GM19238 (cell line): Measurements from ENCODE around the gene DRAM2.

Experiments
- DNase-seq: peaks from one replicate; pipeline ENCODE4 v3.0.0; 2011; ENCODE audit warnings: low spot score; ENCODE audit not compliant: insufficient read length

DRAM2 gene

DNA sequence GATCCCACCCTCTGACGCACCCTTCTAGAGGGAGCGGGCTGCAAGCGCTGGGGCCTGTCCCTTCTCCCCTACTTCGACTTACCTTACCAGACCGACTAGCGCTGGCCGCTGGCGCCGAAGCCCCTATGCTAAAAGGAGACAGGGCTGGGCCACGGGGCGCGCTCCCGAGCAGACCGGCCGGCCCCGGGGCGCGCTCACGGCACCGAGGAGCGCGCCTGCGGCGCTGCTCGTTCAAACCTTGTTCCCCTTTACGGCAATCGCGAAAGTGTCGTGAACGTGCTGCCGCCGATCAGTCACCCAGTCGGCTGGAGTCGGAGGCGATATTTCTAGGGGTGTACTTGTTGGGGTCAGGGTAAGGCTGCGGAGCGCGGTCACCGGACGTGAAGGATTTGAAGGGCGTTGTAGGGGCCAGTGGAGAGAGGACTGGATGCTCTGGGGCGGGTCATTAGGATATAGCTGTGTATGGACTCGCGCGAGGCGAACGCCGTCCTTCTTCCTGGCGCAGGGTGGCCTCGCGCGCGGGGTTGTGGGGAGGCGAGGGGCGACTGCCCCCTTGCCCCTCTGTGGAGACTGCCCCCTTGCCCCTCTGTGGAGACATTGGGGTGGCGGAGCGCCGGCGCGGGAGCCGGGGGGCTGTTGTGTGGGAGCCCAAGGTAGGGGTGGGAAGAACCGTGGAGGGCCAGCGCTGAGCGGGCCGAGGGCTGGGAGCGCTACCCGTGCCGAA is at the start of gene DRAM2, which contains the start of gene CEPT1:
Gene DRAM2, minus strand, starts transcription at position 138 of the 724 bp plus-strand sequence. CDS start 8,539 bp downstream, outside the sequence.
Gene CEPT1, plus strand, starts transcription at position 268 of the 724 bp plus-strand sequence. CDS start 7,492 bp downstream, outside the sequence.
- DNase-seq, result peak; percentile 72

DNA sequence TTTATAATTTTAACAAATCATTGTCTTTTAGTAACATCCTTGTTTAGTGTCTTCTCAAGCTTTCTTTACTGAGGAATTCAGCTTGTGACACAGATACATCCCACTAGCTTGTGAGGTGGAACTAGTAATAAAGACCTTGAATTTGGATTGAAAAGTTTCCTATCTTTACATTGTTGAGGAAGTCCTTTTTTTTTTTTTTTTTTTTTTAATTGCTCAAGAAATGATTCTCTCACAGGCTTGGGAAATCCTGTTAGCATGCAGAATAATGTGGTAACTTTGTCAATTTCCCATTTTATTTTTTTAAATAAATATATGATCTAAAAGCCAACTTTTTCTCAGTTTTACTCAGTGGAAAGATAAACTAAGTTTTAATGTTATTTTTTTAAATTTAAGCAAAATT is 44.8 kb upstream of the DRAM2 start:
- DNase-seq, result no peak

DNA sequence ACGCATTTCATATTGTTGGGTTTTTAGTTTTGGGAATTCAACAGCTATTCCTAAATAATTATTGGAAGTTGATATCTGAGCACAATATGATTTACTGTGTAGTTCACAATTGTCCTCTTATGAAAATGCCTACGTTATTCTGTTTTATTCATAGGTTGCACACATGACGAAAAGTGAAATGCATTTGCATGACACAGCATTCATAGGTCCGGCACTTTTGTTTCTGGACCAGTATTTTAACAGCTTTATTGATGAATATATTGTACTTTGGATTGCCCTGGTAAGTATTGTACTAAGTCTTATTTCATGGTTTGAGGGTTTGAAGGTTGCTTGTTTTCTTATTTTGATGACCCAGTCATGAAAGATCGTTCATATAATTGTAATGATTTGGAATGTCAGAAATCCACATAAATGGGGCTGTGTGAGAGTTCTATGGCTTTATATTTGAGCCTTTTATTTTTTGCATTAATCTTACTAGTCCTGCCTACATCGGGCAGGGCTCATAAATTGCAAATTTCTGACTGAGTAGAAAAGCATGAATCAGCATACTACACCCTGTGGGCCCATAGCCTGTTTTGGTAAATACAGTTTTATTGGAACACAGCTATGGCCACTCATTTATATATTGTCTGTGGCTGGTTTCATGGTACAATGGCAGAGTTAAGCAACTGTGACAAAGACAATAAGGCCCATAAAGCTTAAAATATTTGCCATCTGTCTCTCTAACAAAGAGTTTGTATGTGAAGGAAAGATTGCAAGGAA is 43.6 kb upstream of the DRAM2 start:
- no peak for DNase-seq

DNA sequence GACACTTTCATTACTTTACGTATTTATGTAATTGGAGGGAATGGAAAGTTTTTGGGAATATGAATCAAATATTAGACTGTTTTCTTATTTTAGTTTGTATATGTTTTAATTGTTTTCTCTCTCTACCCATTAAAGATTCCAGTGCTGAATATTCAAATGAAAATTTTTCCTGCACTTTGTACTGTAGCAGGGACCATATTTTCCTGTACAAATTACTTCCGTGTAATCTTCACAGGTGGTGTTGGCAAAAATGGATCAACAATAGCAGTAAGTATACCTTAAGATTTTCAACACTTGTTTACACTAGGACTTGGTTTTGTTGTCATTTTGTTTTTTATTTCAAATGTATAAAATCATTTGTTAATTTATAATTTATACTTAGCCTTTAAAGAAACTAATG is 42.2 kb upstream of the DRAM2 start:
- no peak for DNase-seq

DNA sequence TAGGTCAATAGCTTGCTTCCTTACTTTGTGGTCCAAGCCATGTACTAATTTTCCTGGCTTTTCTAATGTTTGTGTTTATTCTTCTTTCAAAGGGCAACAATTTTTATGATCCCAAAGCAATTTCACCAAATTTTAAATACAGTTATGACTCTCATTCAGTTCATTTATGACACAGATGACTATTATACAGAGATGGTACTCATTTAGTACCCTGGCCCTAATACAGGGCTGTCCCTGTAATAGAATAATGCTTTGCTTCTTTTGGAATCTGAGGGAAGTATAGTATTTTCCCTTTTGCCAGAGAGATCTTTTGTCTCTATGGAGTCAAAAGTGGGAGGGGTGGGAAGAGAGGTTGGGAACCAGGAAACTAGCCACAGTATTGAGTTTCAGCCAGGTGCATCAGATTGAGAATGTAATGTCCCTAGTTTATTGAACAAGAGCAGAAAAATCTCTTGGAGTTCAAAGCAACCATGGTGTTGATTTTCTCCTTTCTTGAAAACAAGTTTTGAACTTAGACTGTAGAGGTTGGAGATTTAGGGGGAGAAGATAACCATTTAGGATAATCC is 40.2 kb upstream of the DRAM2 start:
- DNase-seq, result no peak

DNA sequence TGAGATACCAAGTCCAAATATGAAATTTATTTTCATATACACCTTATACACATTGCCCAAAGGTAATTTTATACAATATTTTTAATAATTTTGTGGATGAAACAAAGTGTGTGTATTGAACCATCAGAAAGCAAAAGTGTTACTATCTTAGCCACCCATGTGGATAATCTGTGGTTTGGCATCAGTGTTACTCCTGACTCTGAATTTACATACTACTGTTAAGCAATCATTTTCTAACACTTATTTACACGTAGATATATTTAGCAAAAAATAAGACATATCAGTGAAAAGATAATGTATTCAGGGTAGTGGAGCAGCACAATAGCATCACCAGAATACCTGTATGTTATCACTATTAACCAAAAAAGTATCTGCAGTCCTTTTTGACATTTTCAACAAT is 36.8 kb upstream of the DRAM2 start:
- no peak for DNase-seq

DNA sequence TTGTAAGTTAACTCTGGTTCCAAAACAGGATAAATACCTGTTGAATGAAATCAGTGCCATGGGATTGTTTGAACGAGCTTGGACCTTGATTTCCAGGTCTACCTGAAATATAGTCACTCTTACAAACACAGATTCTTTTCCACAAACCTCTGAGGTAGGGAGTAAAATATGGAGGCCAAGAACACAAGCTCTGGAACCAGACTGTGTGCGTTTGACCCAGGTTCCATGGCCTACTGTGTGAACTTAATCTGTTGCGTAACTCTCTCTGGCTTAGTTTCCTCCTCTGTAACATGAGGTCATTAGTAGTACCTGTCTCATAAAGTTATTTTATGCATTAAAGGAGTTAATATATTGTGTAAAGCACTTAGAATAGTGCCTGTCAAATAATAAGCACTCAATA is 35.5 kb upstream of the DRAM2 start:
- no peak for DNase-seq

DNA sequence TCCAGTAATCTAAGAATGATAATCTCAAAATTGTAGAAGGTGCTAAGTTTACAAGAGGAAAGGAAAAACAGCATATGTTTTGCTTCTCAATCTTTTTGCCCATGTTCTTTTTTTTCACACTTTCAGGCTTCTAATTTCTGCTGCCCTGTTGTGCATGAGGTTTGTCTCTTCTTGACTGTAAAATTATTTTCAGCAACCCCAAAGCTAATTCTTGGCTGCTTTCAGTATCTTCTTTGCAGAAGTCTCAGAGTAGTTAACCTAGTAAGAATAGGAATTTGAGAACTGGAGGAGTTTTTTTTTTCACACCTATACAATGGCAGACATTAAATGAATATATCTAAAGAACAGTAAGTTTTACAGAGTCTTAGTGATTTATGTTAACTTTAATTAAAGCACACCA is 34.2 kb upstream of the DRAM2 start:
- no peak for DNase-seq

DNA sequence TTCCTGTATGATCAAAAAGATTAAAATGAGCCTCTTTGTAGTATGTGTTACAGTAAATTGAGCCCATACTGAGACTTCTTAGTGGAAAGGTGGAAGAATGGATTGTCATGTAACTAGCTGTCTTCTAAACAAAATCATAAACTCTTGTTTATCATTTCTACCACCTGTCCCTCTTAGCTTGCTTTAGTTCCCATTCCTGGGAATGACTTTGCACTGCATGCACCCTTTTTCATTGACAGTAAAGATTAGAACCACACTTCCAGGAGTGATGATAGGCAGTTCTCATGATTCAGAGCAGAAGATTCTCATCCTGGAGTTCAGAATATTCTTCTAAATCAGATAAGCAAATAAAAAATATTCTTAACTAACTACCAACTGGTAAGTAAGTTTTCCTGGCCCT is 32.6 kb upstream of the DRAM2 start:
- no peak for DNase-seq

DNA sequence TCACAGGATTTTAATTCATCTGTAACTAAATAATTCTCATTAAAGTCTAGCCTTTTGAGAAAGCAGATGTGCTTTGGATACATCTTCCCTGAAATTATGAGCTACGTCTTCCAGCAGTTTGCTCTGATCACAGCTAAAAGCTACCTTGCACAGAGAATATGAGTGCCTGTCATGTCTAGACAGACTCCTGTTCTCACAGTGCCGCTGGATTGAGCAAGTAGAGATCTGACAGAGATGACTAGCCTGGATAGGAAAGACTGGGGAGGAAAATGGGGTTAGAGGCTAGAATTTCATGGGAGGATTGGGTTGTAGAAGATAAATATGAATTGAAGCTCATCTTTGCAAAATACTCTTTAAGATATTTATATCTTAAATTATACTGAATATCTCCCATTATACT is 24.3 kb upstream of the DRAM2 start:
- DNase-seq, result no peak

DNA sequence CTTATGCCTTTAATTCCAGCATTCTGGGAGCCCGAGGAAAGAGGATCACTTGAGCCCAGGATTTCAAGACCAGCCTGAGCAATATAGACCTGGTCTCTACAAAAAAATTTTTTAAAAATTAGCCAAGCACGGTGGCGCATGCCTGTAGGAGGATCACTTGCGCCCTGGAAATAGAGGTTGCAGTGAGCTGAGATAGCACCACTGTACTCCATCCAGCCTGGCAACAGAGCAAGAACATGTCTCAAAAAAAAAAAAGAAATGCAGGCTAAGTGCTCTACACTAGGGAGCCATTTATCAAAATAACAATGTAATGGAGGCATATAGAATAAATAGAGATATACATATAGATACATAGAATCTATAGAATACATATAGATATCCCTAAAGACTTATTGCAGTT is 23.5 kb upstream of the DRAM2 start:
- no peak for DNase-seq

DNA sequence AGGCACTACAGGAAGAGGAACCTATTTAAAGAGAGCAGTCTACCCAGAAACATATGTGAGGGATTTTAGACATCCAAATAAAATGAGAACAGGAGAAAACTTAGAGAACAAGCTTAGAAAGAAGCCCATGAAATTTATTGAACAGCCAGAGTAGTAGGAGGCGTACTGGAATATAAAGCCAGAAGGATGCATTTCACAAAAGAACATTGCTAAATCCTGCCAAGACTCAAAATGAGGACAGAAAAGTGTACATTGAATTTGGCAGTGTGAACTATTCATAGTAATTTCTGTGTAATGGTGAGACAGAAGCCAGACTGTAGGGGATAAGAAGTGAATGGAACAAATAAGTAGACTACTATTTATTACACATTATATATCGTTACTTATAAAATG is 22.6 kb upstream of the DRAM2 start:
- DNase-seq, result no peak

DNA sequence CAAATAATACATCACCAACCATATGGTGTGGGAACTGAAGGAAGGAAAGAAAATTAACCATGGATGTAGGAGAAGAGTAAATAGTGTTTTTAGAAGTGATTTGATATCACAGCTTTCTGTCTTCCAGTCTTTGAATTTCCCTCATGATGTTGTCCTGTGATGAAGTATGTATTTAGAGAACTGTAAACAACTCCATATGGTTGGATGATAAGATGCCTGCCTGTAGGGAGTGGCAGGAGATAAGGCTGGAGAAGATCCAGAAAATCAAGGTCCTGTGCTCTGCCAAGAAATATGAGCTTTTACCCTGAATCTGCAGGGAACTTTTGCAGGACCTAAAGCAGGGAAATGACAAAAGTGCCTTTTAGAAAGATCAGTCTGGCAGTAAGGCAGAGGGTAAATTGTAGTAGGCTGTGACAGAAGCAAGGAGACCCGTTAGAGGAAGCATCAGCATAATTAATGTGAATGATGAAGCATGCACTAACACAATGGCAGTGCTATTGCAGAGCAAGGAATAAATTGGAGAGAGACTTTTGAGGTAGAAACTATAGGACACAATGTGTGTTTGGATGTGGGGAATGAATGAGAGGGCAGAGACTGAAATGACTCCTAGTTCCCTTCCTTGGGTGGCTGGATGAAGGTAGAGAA is 22.1 kb upstream of the DRAM2 start:
- no peak for DNase-seq

DNA sequence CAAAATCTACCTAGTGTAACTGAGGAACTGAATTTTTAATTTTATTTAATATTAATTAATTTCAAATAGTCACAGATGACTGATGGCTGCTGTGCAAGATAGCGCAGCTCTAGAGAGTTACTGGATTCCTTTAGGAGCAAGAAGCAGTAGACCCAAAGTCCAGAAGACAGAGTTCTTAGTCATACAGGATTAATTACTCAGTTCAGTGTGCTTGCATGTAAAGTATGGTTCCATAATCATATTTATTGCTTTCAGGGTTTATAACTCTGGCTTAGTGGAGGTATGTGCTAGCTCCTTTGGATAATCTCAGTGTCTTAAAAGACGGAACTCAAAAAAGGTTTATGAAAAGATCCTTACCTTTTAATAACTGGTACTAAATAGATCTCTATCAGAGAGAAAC is 17.5 kb upstream of the DRAM2 start:
- DNase-seq, result no peak

DNA sequence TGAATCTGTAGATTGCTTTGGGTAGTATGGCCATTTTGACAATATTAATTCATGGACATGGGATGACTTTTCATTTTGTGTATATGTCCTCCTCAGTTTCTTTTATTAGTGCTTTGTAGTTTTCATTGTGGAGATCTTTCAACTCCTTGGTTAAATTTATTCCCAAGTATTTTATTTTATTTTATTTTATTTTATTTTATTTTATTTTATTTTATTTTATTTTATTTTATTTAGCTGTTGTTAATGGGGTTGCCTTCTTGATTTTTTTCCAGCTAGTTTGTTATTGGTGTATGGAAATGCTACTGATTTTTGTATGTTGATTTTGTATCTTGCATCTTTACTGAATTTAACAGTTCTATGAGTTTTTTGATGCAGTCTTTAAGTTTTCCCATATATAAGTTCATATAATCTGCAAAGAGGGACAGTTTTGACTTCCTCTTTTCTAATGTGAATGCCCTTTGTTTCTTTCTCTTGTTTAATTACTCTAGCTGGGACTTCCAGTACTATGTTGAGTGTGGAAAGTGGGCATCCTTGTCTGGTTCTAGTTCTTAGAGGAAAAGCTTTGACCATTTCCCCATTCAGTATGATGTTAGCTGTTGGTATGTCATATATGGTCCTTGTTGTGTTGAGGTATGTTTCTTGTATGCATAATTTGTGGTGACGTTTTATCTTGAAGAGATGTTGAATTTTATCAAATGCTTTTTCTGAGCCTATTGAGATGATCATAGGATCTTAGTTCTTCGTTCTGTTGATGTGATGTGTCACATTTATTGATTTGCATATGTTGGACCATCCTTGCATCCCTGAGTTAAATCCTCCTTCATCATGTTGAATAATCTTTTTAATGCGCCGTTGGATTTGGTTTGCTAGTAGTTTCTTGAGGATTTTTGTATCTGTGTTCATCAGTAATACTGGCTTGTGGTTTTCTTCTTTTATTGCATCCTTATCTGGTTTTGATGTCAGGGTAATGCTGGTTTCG is 14.4 kb upstream of the DRAM2 start:
- DNase-seq, result no peak

DNA sequence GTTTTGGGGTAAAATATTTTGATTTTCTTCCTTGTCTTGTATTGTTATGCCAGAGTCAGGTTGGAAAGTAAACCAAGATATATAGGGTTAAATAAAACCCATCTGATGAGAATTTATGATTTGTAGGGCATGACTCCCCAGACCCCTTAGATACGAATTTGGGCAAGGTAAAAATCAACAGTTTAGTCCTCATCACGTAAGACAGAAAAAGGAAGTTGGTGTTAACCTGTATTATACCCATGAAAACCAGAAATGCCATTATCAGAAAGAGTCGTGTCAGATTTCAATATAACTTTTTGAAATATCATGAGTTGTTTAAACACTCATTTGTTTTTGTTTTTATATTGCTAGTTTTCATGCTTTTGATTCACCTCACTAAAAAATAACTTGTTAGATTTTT is 11.9 kb upstream of the DRAM2 start:
- no peak for DNase-seq

DNA sequence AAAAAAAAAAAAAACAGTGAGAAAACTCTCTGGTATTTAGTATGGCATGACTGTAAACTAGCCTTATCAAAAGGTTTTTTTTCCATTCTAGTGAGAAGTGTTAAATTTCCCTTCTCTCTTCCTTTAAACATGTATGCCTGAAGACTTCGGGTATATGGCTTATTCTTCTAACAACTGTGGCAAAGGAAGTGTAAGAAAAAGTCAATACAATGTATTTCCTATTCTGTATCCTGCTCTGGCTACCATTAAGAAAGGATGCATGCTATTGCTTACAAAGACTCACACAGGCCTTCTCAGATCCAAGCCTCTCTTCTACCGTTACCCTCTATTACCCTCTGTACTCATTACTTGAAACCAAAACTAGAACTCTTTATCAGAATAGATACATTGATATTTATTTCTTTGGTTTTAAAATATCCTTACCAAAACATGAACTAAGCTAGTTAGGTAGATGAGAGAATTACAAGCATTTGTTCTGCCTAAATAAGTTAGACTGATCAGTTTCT is 8.5 kb upstream of the DRAM2 start:
- no peak for DNase-seq

DNA sequence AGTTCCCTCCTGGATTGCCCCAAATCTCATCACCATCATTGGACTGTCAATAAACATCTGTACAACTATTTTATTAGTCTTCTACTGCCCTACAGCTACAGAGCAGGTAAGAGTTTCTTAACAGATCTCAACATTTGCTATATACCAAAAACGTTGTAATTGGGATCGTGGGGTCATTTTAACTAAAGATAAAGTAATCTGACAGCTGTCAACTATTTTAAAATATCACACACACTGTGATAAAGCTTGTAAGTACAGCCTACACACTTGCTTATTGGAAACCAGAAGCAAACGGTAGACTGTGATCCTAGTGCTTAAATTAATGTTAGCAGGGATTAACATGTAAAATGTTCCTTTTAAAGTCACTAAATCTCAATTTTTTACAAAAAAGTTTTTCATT is 8.1 kb upstream of the DRAM2 start:
- no peak for DNase-seq

DNA sequence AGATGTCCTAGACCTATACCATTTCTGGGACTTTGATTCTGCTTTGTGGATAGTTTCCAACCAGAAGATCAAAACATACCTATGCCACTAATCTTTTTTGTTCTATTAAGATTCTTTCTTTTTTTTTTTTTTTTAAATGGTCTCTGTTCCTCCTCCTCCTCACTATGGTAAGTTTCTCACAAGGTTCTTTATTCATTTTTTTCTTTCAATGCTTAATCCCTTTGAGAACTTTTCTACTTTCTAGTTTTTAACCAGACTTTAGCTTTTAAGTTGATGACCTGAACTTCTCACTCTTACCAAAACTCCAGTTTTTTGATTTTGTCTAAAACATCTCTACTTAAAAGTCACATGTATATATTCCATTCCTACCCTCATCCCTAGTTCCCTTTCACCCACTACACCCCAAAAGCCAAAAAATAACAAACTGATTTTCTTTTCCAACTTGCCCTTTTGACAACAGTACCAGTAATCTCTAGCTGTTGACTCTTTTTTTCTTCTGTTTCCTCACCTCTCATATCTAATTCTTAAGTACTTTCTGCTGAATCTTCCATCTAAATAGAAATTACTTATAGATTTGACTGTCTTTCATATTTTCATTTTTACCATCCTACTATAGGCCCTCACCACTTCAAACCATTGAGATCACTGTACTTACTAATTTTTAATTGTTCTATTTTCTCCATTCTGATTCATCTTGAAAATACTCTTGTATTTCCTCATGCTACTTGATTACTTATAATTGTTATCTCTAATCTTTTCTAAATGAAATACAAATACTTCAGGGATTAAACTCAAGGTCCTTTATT is 6.3 kb upstream of the DRAM2 start:
- no peak for DNase-seq

DNA sequence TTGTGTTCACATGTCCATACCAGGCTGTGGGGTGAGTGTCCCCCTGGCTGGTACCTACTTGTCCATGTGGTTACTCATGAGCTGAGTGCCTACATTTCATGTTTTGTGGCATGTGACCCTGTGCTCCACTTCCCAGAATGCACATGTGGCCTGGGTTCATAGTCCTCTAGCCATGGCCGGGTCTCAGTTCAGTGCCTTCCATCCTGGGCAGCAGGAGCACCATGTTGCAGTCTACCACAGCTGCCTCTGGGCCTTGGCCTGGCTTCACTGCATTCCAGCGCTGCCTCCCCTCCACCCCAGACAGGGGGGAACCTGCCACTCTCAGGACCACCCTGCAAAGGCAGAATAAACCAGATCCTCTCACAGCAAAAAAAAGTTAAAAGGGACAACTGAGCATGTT is 5.6 kb upstream of the DRAM2 start:
- no peak for DNase-seq
